ENCODE data around the gene SIMC1. TPM values are rescaled to one million over a fixed set of nuclear protein-coding genes. Genes with fewer than 3 reads are reported as not detected.
A peak's percentile ranks its signal among the peaks of the same experiment; 100 is the strongest.
"Not testable (repeated sequence)": the region's sequence is repeated elsewhere in the genome, so short reads cannot be mapped to it uniquely, and the experiment has no call there.

SIMC1 gene
- total RNA-seq, 1 experiment from 2014 or later, result 7.5 TPM

GRCh38 chr5:176222006-176222405, 16.2 kb upstream of the SIMC1 start:
- H3K4me3 ChIP-seq (ENCODE audit: low read length); H3K4me1 ChIP-seq (ENCODE audit: insufficient read depth, low read length); H3K9me2 ChIP-seq (replicated peaks; ENCODE audit: low read length); intact Hi-C loops (cut with micrococcal nuclease); H2AFZ ChIP-seq (ENCODE audit: low read length); H3K79me2 ChIP-seq (ENCODE audit: low read length); ATAC-seq; H4K20me1 ChIP-seq (ENCODE audit: low read length); DNase-seq; H3K27ac ChIP-seq (ENCODE audit: low read length); H3K9me3 ChIP-seq (ENCODE audit: low read length); H3K4me2 ChIP-seq (ENCODE audit: low read length); POLR2A ChIA-PET (ENCODE audit: unreplicated experiment); CTCF ChIA-PET; H3K36me3 ChIP-seq (ENCODE audit: low read depth, low read length); H3K9ac ChIP-seq (ENCODE audit: low read length); H3K27me3 ChIP-seq (ENCODE audit: low read length); H3F3A ChIP-seq (ENCODE audit: low read length, unreplicated experiment); BruUV-seq (replicated peaks): not testable (repeated sequence)

- H3K9ac ChIP-seq (ENCODE audit: low read length); H3K79me2 ChIP-seq (ENCODE audit: low read length); H3K27me3 ChIP-seq (ENCODE audit: low read length); intact Hi-C loops (cut with micrococcal nuclease); H3K4me2 ChIP-seq (ENCODE audit: low read length); H3K36me3 ChIP-seq (ENCODE audit: low read depth, low read length); H3K9me3 ChIP-seq (ENCODE audit: low read length); DNase-seq; H3K4me3 ChIP-seq (ENCODE audit: low read length); H4K20me1 ChIP-seq (ENCODE audit: low read length); ATAC-seq; POLR2A ChIA-PET (ENCODE audit: unreplicated experiment); H3K27ac ChIP-seq (ENCODE audit: low read length); H3F3A ChIP-seq (ENCODE audit: low read length, unreplicated experiment); CTCF ChIA-PET; H3K9me2 ChIP-seq (replicated peaks; ENCODE audit: low read length); H3K4me1 ChIP-seq (ENCODE audit: insufficient read depth, low read length); H2AFZ ChIP-seq (ENCODE audit: low read length); BruUV-seq (replicated peaks): not testable (repeated sequence)
Observed at GRCh38 chr5:176228358-176228757, 9.9 kb upstream of the SIMC1 start.

GRCh38 chr5:176233253-176233652, 5.0 kb upstream of the SIMC1 start:
- H3K4me1 ChIP-seq (ENCODE audit: insufficient read depth, low read length); H3K4me3 ChIP-seq (ENCODE audit: low read length); ATAC-seq; DNase-seq; H3K27ac ChIP-seq (ENCODE audit: low read length); H3K36me3 ChIP-seq (ENCODE audit: low read depth, low read length); H3K27me3 ChIP-seq (ENCODE audit: low read length); CTCF ChIA-PET; H3K4me2 ChIP-seq (ENCODE audit: low read length); intact Hi-C loops (cut with micrococcal nuclease); H4K20me1 ChIP-seq (ENCODE audit: low read length); POLR2A ChIA-PET (ENCODE audit: unreplicated experiment); H3F3A ChIP-seq (ENCODE audit: low read length, unreplicated experiment); H3K9me2 ChIP-seq (replicated peaks; ENCODE audit: low read length); BruUV-seq (replicated peaks); H2AFZ ChIP-seq (ENCODE audit: low read length); H3K79me2 ChIP-seq (ENCODE audit: low read length); H3K9ac ChIP-seq (ENCODE audit: low read length); H3K9me3 ChIP-seq (ENCODE audit: low read length): not testable (repeated sequence)

GRCh38 chr5:176235155-176235554, 3.1 kb upstream of the SIMC1 start:
- peak; percentile 48; the same call in 1 of the 2 replicates for TF ChIP-seq CTCF (conservative IDR thresholded peaks at IDR 0.05; ENCODE audit: low read depth, low read length)
- H4K20me1 ChIP-seq (ENCODE audit: low read length); H3K27ac ChIP-seq (ENCODE audit: low read length); H3K79me2 ChIP-seq (ENCODE audit: low read length); intact Hi-C loops (cut with micrococcal nuclease); H3K4me1 ChIP-seq (ENCODE audit: insufficient read depth, low read length); POLR2A ChIA-PET (ENCODE audit: unreplicated experiment); BruUV-seq (replicated peaks); H3K27me3 ChIP-seq (ENCODE audit: low read length); H3K36me3 ChIP-seq (ENCODE audit: low read depth, low read length); H3K9me3 ChIP-seq (ENCODE audit: low read length); CTCF ChIA-PET; H3F3A ChIP-seq (ENCODE audit: low read length, unreplicated experiment); H3K9ac ChIP-seq (ENCODE audit: low read length); H3K4me2 ChIP-seq (ENCODE audit: low read length); H3K9me2 ChIP-seq (replicated peaks; ENCODE audit: low read length); H3K4me3 ChIP-seq (ENCODE audit: low read length): not testable (repeated sequence)
- ATAC-seq, result peak; percentile 72
- DNase-seq, result peak; percentile 69
- H2AFZ ChIP-seq (ENCODE audit: low read length), result peak overlapping the region; percentile 61; the same call in 1 of the 2 replicates

- intact Hi-C loops (cut with micrococcal nuclease); BruUV-seq (replicated peaks): not testable (repeated sequence)
Observed at GRCh38 chr5:176238645-176239283, 540 bp downstream of the SIMC1 start.

GRCh38 chr5:176239304-176239703, 1.1 kb downstream of the SIMC1 start:
- H4K20me1 ChIP-seq (ENCODE audit: low read length); H3K9ac ChIP-seq (ENCODE audit: low read length); H3K27me3 ChIP-seq (ENCODE audit: low read length); H3K4me3 ChIP-seq (ENCODE audit: low read length); BruUV-seq (replicated peaks); H3K4me2 ChIP-seq (ENCODE audit: low read length); H2AFZ ChIP-seq (ENCODE audit: low read length); CTCF ChIA-PET; H3K27ac ChIP-seq (ENCODE audit: low read length); H3K79me2 ChIP-seq (ENCODE audit: low read length); H3K9me2 ChIP-seq (replicated peaks; ENCODE audit: low read length); intact Hi-C loops (cut with micrococcal nuclease); POLR2A ChIA-PET (ENCODE audit: unreplicated experiment); H3F3A ChIP-seq (ENCODE audit: low read length, unreplicated experiment); H3K9me3 ChIP-seq (ENCODE audit: low read length); H3K4me1 ChIP-seq (ENCODE audit: insufficient read depth, low read length); DNase-seq; ATAC-seq; H3K36me3 ChIP-seq (ENCODE audit: low read depth, low read length): not testable (repeated sequence)

More at GRCh38 chr5:176238645-176239283, 540 bp downstream of the SIMC1 start:
- peak; percentile 54 for ATAC-seq
- H3K27me3 ChIP-seq (ENCODE audit: low read length); H3K79me2 ChIP-seq (ENCODE audit: low read length); POLR2A ChIA-PET (ENCODE audit: unreplicated experiment); H3K4me1 ChIP-seq (ENCODE audit: insufficient read depth, low read length); H3K9me3 ChIP-seq (ENCODE audit: low read length); H3K36me3 ChIP-seq (ENCODE audit: low read depth, low read length); H3K9me2 ChIP-seq (replicated peaks; ENCODE audit: low read length); H3F3A ChIP-seq (ENCODE audit: low read length, unreplicated experiment); H3K4me2 ChIP-seq (ENCODE audit: low read length); H2AFZ ChIP-seq (ENCODE audit: low read length); DNase-seq; H4K20me1 ChIP-seq (ENCODE audit: low read length); H3K27ac ChIP-seq (ENCODE audit: low read length); H3K9ac ChIP-seq (ENCODE audit: low read length); CTCF ChIA-PET: not testable (repeated sequence)
- H3K4me3 ChIP-seq (ENCODE audit: low read length), result peak overlapping the region; percentile 46; the same call in 1 of the 2 replicates

Data from PC-3 (cell line).